Coronary artery (tissue), 2 donors: ENCODE measurements around the gene JTB.

ENCODE experiments used
- DNase-seq: peaks from one replicate; pipeline ENCODE4 v3.0.0-alpha.2; 2017; ENCODE audit warnings: low spot score
- H3K27ac ChIP-seq, 2 donors: fragments of 200-600 bp; sonication (generic); one replicate each; pipeline ENCODE4 v1.5.1; 2016 to 2019
- H3K4me3 ChIP-seq: fragments of 200-600 bp; sonication (generic); 2 replicates; pipeline ENCODE4 v1.5.1; 2016; ENCODE audit warnings: mild to moderate bottlenecking, moderate library complexity
- TF ChIP-seq, protein P1 (sequence below): fragments of 200-600 bp; sonication (generic); IDR thresholded peaks from one replicate; pipeline ENCODE4 v1.5.1; 2019; ENCODE audit warnings: antibody characterized with exemption

JTB gene

DNA sequence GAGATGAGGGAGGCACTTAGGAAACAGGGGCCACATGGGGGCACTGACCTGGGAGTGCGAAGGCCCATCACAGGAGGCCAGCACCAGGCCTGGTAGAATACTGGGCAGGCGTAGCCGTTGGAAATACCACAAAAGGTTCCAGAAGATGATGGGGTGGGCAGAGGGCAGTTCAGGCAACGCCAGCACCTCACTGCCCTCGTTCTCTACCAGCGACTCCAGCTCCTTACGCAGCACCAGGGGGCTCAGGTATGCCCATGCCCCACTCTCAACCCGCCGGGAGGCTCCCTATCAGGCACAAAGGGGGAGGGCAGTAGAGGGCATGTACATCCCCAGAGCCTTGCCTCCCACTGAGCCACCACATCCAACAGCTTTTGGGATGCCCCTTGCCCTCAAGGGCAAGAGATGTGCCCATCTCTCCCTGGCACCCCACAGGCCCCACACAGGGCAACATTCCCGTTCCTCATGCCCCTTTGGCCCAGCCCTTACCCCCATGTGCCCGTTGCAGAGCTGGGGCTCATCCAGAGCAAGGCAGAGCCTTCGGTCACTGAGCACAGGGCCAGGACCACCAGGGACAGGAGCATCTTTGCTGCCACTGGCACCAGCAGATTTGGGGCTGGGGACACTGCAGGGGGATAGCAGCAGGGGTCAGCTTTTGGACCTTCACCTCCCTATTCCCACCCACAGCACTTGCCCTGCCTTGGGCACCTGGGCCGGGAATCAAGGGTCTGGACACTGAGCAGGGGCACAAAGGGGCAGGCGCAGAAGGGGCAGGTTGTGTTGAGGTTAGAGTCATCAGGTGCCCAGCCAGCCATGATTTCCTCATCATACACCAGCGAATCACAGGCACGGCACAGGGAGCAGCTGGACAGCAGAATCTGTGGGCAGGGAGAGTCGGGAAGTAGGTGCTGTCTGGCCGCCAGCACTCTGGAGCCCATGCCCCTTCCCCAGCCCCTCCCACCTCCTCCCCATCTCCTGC lies 45.0 kb downstream of the JTB start:
- Histone ChIP-seq H3K4me3 (no peak overlapping the region), H3K27ac (no peak overlapping the region)
- no peak for DNase-seq
- TF ChIP-seq, protein P1, sequence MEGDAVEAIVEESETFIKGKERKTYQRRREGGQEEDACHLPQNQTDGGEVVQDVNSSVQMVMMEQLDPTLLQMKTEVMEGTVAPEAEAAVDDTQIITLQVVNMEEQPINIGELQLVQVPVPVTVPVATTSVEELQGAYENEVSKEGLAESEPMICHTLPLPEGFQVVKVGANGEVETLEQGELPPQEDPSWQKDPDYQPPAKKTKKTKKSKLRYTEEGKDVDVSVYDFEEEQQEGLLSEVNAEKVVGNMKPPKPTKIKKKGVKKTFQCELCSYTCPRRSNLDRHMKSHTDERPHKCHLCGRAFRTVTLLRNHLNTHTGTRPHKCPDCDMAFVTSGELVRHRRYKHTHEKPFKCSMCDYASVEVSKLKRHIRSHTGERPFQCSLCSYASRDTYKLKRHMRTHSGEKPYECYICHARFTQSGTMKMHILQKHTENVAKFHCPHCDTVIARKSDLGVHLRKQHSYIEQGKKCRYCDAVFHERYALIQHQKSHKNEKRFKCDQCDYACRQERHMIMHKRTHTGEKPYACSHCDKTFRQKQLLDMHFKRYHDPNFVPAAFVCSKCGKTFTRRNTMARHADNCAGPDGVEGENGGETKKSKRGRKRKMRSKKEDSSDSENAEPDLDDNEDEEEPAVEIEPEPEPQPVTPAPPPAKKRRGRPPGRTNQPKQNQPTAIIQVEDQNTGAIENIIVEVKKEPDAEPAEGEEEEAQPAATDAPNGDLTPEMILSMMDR: no peak

DNA sequence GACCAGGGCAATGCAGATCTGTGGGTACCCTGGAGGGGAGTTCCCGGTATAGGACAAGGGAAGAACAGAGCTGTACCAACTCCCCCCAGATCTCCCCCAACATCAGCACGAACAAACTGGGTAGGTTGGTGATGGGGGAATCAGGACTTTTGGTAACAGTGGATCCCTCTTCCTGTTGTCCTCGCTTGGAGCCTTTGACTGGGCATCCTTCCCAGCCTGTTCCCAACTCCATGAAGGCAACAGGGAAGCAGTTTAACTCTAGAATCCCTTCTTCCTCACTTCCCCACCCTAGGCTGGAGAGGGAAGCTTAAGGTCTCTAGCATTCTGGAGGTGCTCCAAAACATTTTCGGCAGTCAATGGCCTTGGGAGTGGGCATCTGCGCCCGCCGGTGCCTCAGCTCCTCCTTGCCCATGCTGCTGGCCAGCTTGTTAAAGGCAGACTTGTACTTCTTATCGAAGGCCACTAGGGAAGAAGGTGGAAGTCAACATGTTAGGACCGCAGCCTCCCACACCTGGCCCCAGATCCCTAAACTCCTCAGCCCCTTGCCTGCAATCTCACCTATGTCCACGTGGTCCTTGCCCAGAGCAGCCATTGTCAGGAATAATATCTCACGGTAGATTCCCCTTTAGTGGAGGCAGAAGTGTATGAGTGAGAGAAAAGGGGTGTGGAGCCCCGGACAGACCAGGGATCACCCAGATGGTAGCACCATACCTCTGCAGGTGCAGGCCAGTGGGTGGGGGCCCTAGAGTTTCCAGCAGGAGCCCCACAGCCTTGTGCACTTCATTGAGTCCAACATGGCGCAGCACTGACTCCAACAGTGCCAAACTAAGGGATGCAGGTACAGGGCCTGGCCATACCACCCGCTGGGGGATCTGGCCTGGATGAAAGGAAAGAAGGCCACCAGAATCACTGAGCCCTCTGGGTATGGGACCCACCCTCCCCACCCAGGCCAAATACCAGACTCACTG lies 47.2 kb downstream of the JTB start:
- peak; percentile 68 for DNase-seq
- TF ChIP-seq, protein P1: no peak
- H3K27ac ChIP-seq: no peak overlapping the region
- H3K4me3 ChIP-seq: no peak overlapping the region

DNA sequence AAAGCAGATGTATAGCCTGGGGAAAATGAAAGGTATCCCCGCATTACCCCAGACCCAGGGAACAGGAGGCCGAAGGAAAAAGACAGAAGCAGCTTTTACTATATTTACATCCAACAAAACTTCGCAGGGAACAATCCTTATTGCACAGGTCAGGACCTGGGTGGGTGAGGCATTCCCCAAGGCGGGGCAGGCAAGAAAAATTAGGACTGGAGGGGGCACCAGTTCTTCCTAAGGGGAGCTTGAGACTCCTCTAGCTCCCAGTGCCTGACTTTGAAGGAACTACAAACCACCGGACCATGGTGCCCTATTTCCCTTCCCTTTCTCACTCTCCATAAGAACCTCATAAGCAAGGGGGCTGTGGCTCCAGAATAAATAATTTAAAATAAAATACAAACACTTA lies 48.0 kb downstream of the JTB start:
- Histone ChIP-seq H3K27ac (no peak overlapping the region), H3K4me3 (no peak overlapping the region)
- DNase-seq: no peak
- TF ChIP-seq, protein P1: no peak

DNA sequence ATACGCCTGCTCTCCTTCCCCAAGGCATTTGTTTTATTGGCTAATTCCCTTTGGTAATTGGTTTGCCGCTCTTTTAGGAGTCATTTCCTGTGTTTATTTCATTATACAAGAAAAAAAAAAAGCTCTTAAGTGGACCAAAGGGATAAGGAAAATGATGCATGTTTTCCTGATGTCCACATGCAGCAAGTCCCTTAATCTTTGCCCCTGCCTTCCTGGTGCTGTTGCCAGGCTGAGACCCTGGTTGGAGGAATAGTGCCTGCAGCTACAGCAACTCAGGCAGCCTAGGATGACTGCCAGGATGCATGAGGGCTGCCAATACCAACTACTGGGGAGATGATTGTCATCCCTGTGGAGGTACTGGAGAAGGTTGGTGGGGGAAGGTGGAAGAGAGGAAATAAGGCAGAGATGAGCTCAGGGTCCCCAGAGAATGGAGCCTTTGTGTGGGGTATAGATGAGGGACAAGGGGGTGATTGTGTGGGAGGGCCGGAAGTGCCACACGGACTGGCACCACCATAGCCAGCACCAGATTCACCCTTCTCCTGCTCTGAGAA lies 48.6 kb downstream of the JTB start:
- TF ChIP-seq, protein P1: no peak
- DNase-seq: no peak
- Histone ChIP-seq H3K27ac (no peak overlapping the region), H3K4me3 (no peak overlapping the region)

DNA sequence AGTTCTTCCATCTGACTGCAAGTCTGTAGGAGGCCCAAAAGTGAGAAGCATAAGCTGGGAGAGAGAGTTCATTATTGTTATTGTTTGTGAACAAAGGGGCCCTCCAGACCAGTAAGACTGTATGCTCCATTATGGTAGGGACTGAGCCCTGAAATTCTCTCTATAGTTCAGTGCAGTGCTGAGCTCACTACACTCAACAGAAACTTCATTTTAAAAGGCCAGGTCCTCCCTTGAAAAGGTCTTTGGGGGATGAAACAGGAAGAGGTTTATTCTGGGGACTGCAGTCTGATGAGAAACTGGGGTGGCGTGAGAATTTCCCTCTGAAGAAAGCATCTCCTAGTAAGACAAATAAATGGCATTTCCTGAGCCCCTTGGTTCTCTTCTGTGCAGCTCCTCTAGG lies 49.2 kb downstream of the JTB start:
- DNase-seq: no peak
- TF ChIP-seq, protein P1: no peak
- Histone ChIP-seq H3K4me3 (no peak overlapping the region), H3K27ac (no peak overlapping the region)

DNA sequence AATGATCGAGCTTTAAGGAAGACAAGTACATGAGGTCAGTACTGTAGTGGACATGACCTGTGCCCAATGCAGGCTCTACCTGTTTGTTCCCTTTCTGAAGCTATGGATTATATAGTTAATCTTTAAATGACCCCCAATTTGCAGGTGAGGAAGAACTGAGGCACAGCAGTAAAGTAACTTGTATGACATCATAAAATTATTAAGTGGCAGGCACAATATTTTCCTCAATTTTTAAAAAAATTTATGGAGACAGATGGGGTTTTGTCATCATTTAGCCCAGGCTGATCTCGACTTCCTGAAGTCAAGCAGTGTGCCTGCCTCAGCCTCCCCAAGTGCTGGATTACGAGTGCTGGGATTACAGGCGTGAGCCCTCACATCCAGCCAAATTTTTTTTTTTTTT lies 51.1 kb downstream of the JTB start:
- H3K4me3 ChIP-seq: no peak overlapping the region
- TF ChIP-seq, protein P1: no peak

More for the DNA sequence above, 51.1 kb downstream of the JTB start:
- no peak overlapping the region for H3K27ac ChIP-seq
- DNase-seq: no peak
